HEK293 (cell line): ENCODE measurements around the gene CBR1.

ENCODE experiments used
- CTCF ChIA-PET: fragments of 350-600 bp; formaldehyde crosslinking; extraction: SDS; loops from one replicate; lab custom pipeline; 2021; ENCODE audit warnings: antibody characterized with exemption; lab: Yijun Ruan, JAX
- POLR2A ChIA-PET: fragments of 300-600 bp; formaldehyde crosslinking; extraction: SDS; loops from one replicate; lab custom pipeline; 2020; ENCODE audit warnings: antibody characterized with exemption, inconsistent platforms; lab: Yijun Ruan, JAX
- H3K27ac ChIP-seq: fragments of 200-500 bp; sonication (Bioruptor generic); 2 replicates; pipeline ENCODE4 v1.5.1; 2014; ENCODE audit warnings: low read depth, low read length, control low read depth, inconsistent platforms; ENCODE audit errors: extremely low read depth
- H3K36me3 ChIP-seq, 2 experiments: fragments of 200-500 bp in 1 of 2; sonication (Bioruptor generic) in 1 of 2; 1 replicate in 1 of 2; 2 replicates in 1 of 2; pipeline ENCODE4 v1.5.1; 2014 to 2017; ENCODE audit warnings: inconsistent platforms in 2 of 2, low read length in 2 of 2; ENCODE audit not compliant: control insufficient read depth in 2 of 2, insufficient read depth in 1 of 2
- H3K4me1 ChIP-seq: fragments of 200-500 bp; sonication (Bioruptor generic); 2 replicates; pipeline ENCODE4 v1.5.1; 2014; ENCODE audit warnings: mild to moderate bottlenecking, low read length, inconsistent platforms; ENCODE audit not compliant: control insufficient read depth, insufficient read depth
- H3K4me3 ChIP-seq: 2 replicates; pipeline ENCODE4 v1.5.1; 2011; ENCODE audit warnings: low read depth, mild to moderate bottlenecking, control low read depth, low read length, moderate library complexity
- H3K9me3 ChIP-seq: fragments of 200-500 bp; sonication (Bioruptor generic); 2 replicates; pipeline ENCODE4 v1.5.1; 2014; ENCODE audit warnings: low read depth, low read length, inconsistent platforms; ENCODE audit not compliant: control insufficient read depth, insufficient read depth
- EGR2 ChIP-seq: fragments of 450-650 bp; formaldehyde crosslinking; IDR thresholded peaks from 2 replicates; pipeline ENCODE4 v1.5.1; 2016; ENCODE audit warnings: low read depth, missing biosample characterization, missing genetic modification characterization
- HOXD13 ChIP-seq: sonication (generic); formaldehyde crosslinking; IDR thresholded peaks from 2 replicates; pipeline ENCODE4 v1.8.0; 2022; ENCODE audit warnings: missing genetic modification reagents, borderline replicate concordance
- KLF10 ChIP-seq: fragments of 450-650 bp; IDR thresholded peaks from 2 replicates; pipeline ENCODE4 v1.5.1; 2018; ENCODE audit warnings: missing biosample characterization, mild to moderate bottlenecking, missing genetic modification characterization
- MEIS1 ChIP-seq: sonication (generic); formaldehyde crosslinking; IDR thresholded peaks from 2 replicates; pipeline ENCODE4 v1.8.1; 2022; ENCODE audit warnings: missing genetic modification reagents, mild to moderate bottlenecking, borderline replicate concordance
- SCRT1 ChIP-seq: fragments of 450-650 bp; formaldehyde crosslinking; IDR thresholded peaks from 2 replicates; pipeline ENCODE4 v1.5.1; 2016; ENCODE audit warnings: missing biosample characterization, missing genetic modification characterization, borderline replicate concordance
- SCRT2 ChIP-seq: fragments of 450-650 bp; formaldehyde crosslinking; IDR thresholded peaks from 2 replicates; pipeline ENCODE4 v1.5.1; 2016; ENCODE audit warnings: missing biosample characterization, missing genetic modification characterization
- YY1 ChIP-seq: fragments of 450-650 bp; formaldehyde crosslinking; IDR thresholded peaks from 2 replicates; pipeline ENCODE4 v1.5.1; 2018; ENCODE audit warnings: missing biosample characterization, missing genetic modification characterization
- ZFP69B ChIP-seq: fragments of 450-650 bp; formaldehyde crosslinking; IDR thresholded peaks from 2 replicates; pipeline ENCODE4 v1.5.1; 2016; ENCODE audit warnings: missing biosample characterization, missing genetic modification characterization
- ZNF121 ChIP-seq: fragments of 450-650 bp; formaldehyde crosslinking; IDR thresholded peaks from 2 replicates; pipeline ENCODE4 v1.5.1; 2016; ENCODE audit warnings: missing biosample characterization, missing genetic modification characterization
- ZNF146 ChIP-seq: fragments of 450-650 bp; formaldehyde crosslinking; IDR thresholded peaks from 2 replicates; pipeline ENCODE4 v1.5.1; 2016; ENCODE audit warnings: missing biosample characterization, missing genetic modification characterization
- ZNF169 ChIP-seq: fragments of 450-650 bp; formaldehyde crosslinking; IDR thresholded peaks from 2 replicates; pipeline ENCODE4 v1.5.1; 2016; ENCODE audit warnings: missing biosample characterization, missing genetic modification characterization
- ZNF239 ChIP-seq: fragments of 450-650 bp; formaldehyde crosslinking; IDR thresholded peaks from 2 replicates; pipeline ENCODE4 v1.5.1; 2016; ENCODE audit warnings: missing biosample characterization, missing genetic modification characterization
- ZNF473 ChIP-seq: fragments of 450-650 bp; formaldehyde crosslinking; IDR thresholded peaks from 2 replicates; pipeline ENCODE4 v1.5.1; 2017; ENCODE audit warnings: missing biosample characterization, missing genetic modification characterization
- ZNF561 ChIP-seq: fragments of 450-650 bp; IDR thresholded peaks from 2 replicates; pipeline ENCODE4 v1.5.1; 2018; ENCODE audit warnings: missing biosample characterization, missing genetic modification characterization, borderline replicate concordance
- ZNF660 ChIP-seq: fragments of 450-650 bp; IDR thresholded peaks from 2 replicates; pipeline ENCODE4 v1.5.1; 2018; ENCODE audit warnings: missing biosample characterization, mild to moderate bottlenecking, missing genetic modification characterization
- ZNF76 ChIP-seq: fragments of 450-650 bp; formaldehyde crosslinking; IDR thresholded peaks from 2 replicates; pipeline ENCODE4; 2016; ENCODE audit warnings: low read depth, missing biosample characterization, missing genetic modification characterization, borderline replicate concordance
- ZNF768 ChIP-seq: fragments of 450-650 bp; formaldehyde crosslinking; IDR thresholded peaks from 2 replicates; pipeline ENCODE4 v1.5.1; 2018; ENCODE audit warnings: missing biosample characterization, mild to moderate bottlenecking, missing genetic modification characterization
- ZSCAN16 ChIP-seq: fragments of 450-650 bp; formaldehyde crosslinking; IDR thresholded peaks from 2 replicates; pipeline ENCODE4 v1.5.1; 2016; ENCODE audit warnings: missing biosample characterization, missing genetic modification characterization
- TF ChIP-seq, protein P1 (sequence below): fragments of 450-650 bp; formaldehyde crosslinking; IDR thresholded peaks from 2 replicates; pipeline ENCODE4 v1.5.1; 2016; ENCODE audit warnings: missing biosample characterization, missing genetic modification characterization
- TF ChIP-seq, protein P2 (sequence below): fragments of 450-650 bp; formaldehyde crosslinking; IDR thresholded peaks from 2 replicates; pipeline ENCODE4 v1.5.1; 2016; ENCODE audit warnings: missing biosample characterization, missing genetic modification characterization, borderline replicate concordance

The CBR1 gene

DNA sequence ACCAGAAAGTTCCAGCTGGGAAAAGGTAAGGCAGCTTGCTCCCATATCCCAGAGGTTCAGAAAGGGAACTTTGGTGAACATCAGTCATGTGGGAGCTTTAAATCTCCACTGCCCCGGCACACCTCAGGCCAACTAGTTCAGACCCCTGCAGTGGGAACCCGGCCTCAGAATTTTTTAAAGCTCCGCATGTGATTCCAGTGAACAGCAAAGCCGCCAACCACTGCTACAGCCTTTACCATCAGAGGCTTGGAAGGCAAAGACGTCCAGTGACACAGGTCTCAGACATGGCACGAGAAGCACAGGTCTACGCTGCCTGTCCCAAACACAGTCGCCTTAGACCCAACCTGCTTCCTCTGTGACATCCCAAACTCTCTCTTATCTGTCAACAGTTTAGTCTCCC lies 40.5 kb upstream of the CBR1 start (continued):
- TF ChIP-seq, protein P1, sequence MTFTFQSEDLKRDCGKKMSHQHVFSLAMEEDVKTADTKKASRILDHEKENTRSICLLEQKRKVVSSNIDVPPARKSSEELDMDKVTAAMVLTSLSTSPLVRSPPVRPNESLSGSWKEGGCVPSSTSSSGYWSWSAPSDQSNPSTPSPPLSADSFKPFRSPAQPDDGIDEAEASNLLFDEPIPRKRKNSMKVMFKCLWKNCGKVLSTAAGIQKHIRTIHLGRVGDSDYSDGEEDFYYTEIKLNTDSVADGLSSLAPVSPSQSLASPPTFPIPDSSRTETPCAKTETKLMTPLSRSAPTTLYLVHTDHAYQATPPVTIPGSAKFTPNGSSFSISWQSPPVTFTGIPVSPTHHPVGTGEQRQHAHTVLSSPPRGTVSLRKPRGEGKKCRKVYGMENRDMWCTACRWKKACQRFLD = no peak
- no peak for TF ChIP-seq ZNF473
- TF ChIP-seq, all 188 proteins: peak for 0

DNA sequence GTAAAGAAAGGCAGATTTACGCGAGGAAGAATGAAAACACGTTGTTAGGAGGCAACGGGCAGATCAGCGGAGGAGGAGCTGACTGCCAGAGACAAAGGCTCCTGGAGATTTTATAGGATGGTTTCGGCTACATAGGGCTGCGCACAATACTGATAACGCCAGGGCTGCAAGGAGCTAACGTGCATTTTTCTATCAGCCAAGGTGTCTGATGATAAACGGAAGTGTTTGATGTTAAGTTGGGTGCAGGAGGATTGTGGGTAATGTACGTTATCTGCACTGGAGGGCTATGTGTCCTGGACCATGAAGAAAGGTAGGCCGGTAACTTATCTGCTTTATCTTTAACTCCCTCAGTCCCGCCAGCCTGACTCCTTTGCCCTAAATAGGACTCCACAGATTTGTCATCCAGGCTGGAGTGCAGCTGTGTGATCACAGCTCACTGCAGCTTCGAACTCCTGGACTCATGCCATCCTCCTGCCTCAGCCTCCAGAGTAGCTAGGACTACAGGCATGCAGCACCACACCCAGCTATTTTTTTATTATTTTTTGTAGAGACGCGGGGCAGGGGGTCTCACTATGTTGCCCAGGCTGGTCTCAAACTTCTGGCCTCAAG lies 39.1 kb upstream of the CBR1 start:
- no peaks in the 10 kb centered on the region for H3K4me1 ChIP-seq
- TF ChIP-seq ZNF169 (no peak), KLF10 (tag by site-specific recombination) (no peak), ZNF473 (no peak), ZFP69B (tag by site-specific recombination) (no peak), ZNF768 (tag by site-specific recombination) (no peak), ZNF121 (tag by site-specific recombination) (peak; percentile 86), ZNF76 (tag by site-specific recombination) (0 out of 2 replicates have a peak, but pooled peaks have one; percentile 34), ZNF561 (tag by site-specific recombination) (no peak), ZNF660 (tag by site-specific recombination) (no peak), ZNF239 (no peak), HOXD13 (no peak)
- TF ChIP-seq, protein P2, sequence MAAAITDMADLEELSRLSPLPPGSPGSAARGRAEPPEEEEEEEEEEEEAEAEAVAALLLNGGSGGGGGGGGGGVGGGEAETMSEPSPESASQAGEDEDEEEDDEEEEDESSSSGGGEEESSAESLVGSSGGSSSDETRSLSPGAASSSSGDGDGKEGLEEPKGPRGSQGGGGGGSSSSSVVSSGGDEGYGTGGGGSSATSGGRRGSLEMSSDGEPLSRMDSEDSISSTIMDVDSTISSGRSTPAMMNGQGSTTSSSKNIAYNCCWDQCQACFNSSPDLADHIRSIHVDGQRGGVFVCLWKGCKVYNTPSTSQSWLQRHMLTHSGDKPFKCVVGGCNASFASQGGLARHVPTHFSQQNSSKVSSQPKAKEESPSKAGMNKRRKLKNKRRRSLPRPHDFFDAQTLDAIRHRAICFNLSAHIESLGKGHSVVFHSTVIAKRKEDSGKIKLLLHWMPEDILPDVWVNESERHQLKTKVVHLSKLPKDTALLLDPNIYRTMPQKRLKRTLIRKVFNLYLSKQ (tag by site-specific recombination) = no peak
- no peak overlapping the region for H3K4me3 ChIP-seq
- peaks cover 6 to 22% of the 10 kb centered on the region in 2 experiments for H3K36me3 ChIP-seq
- H3K9me3 ChIP-seq = no peaks in the 10 kb centered on the region
- no peak overlapping the region for H3K27ac ChIP-seq
- ChIA-PET CTCF (interaction anchor here (0.5 to 1.9 kb wide), 6 partner anchors 12 to 1285 kb away, joined by 3 to 7 read pairs (median 3); no protein-coding TSS in a partner anchor), POLR2A (no interaction called here)

DNA sequence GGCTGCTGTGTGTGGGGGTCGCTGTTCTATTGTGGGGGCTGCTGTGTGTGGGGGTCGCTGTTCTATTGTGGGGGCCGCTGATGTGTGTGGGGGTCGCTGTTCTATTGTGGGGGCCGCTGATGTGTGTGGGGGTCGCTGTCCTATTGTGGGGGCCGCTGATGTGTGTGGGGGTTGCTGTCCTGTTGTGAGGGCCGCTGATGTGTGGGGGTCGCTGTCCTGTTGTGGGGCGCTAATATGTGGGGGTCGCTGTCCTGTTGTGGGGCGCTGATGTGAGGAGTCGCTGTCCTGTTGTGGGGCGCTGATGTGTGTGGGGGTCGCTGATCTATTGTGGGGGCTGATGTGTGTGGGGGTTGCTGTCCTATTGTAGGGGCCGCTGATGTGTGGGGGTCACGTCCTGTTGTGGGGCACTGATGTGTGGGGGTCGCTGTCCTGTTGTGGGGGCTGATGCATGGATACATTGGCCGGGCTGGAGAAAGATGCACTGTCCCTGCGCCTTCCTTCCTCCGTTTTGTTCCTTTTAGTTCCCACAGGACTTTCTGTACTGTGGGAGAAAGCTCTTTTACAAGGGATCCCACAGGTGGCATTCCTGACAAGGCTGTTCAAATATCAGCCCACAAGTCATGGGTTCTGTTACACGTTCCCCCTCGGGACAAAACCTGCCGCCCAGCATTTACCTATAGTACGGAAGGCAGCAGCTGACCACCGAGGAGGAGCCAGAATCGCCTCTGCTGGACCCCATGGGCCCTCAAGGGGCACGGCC lies 37.0 kb upstream of the CBR1 start:
- ChIA-PET POLR2A (no interaction called here), CTCF (no interaction called here)
- no peak for TF ChIP-seq MEIS1 (CRISPR knock-in tag)
- TF ChIP-seq YY1 (tag by site-specific recombination) = no peak
- no peak for TF ChIP-seq ZSCAN16
- peak; percentile 78 for TF ChIP-seq SCRT2 (tag by site-specific recombination)
- 0 out of 2 replicates have a peak, but pooled peaks have one; percentile 15 for TF ChIP-seq EGR2
- 0 out of 2 replicates have a peak, but pooled peaks have one; percentile 31 for TF ChIP-seq SCRT1 (tag by site-specific recombination)
- no peak for TF ChIP-seq ZNF146 (tag by site-specific recombination)
- peaks cover 25 to 39% of the 10 kb centered on the region in 2 experiments for H3K36me3 ChIP-seq
- H3K27ac ChIP-seq = no peak overlapping the region
- no peaks in the 10 kb centered on the region for H3K9me3 ChIP-seq
- H3K4me1 ChIP-seq = no peaks in the 10 kb centered on the region
- no peak overlapping the region for H3K4me3 ChIP-seq
